MCF 10A (cell line): Measurements from ENCODE around the gene IFNL4. TPM values are rescaled to one million over a fixed set of nuclear protein-coding genes. Genes with fewer than 3 reads are reported as not detected.

Experiments
- BruUV-seq: library from RNA; stranded (reverse); fragments of 400-500 nt; replicated peaks from 2 replicates; lab custom pipeline; 2021; lab: Mats Ljungman, UMichigan
- CTCF ChIA-PET: fragments of 300-600 bp; sonication (Branson Sonifier 250); formaldehyde crosslinking; extraction: SDS; loops from one replicate; lab custom pipeline; 2021; ENCODE audit warnings: antibody characterized with exemption, inconsistent platforms; lab: Yijun Ruan, JAX
- POLR2A ChIA-PET: fragments of 300-600, 350-650 bp; sonication (Branson Sonifier 250); formaldehyde crosslinking; extraction: SDS; loops from one replicate; lab custom pipeline; 2020; ENCODE audit warnings: antibody characterized with exemption, inconsistent platforms; lab: Yijun Ruan, JAX
- DNase-seq: peaks from one replicate; pipeline ENCODE4 v3.0.0-alpha.2; 2018; ENCODE audit not compliant: unreplicated experiment
- H3K27ac Mint-ChIP-seq: one replicate; pipeline ENCODE4 v1.8.0; 2022; ENCODE audit warnings: mild to moderate bottlenecking, low read depth, mixed read lengths; ENCODE audit not compliant: unreplicated experiment
- H3K27me3 Mint-ChIP-seq: one replicate; pipeline ENCODE4 v1.8.0; 2022; ENCODE audit warnings: mixed read lengths; ENCODE audit not compliant: insufficient read depth, unreplicated experiment
- H3K36me3 Mint-ChIP-seq: one replicate; pipeline ENCODE4 v1.8.0; 2022; ENCODE audit warnings: mild to moderate bottlenecking, moderate library complexity, mixed read lengths; ENCODE audit not compliant: insufficient read depth, unreplicated experiment
- H3K4me1 Mint-ChIP-seq: one replicate; pipeline ENCODE4 v1.8.0; 2022; ENCODE audit warnings: mixed read lengths; ENCODE audit not compliant: insufficient read depth, unreplicated experiment
- H3K4me3 Mint-ChIP-seq: one replicate; pipeline ENCODE4 v1.8.0; 2022; ENCODE audit warnings: mild to moderate bottlenecking, moderate library complexity, mixed read lengths; ENCODE audit not compliant: unreplicated experiment
- H3K9me3 Mint-ChIP-seq: one replicate; pipeline ENCODE4 v1.8.0; 2022; ENCODE audit warnings: mixed read lengths; ENCODE audit not compliant: unreplicated experiment
- CTCF ChIP-seq: fragments of 200-600 bp; IDR thresholded peaks from one replicate; pipeline ENCODE4 v1.8.0; 2022; ENCODE audit warnings: antibody characterized with exemption, mild to moderate bottlenecking; ENCODE audit not compliant: unreplicated experiment
- intact Hi-C: fragments of 100-400 bp; cut with micrococcal nuclease; formaldehyde crosslinking; loops from 2 replicates; pipeline ENCODE4 v1.14.1; 2022
- total RNA-seq: library from RNA; stranded (reverse); gene quantifications from 2 replicates; pipeline ENCODE4 v1.2.3, GENCODE V29; 2022

IFNL4 gene
- total RNA-seq, 1 experiment from 2014 or later, result not detected

- CTCF ChIA-PET, result no interaction called here
- no TSS peak for BruUV-seq
- intact Hi-C loops, result loop anchor here (10.0 kb wide), 1 partner anchor 127 kb away; the partner anchor contains the start of gene LRFN1
- no peak for TF ChIP-seq CTCF
- Mint-ChIP-seq H3K4me1 (peaks cover 24% of the 10 kb centered on the region), H3K9me3 (no peaks in the 10 kb centered on the region), H3K27ac (no peak overlapping the region), H3K4me3 (no peak overlapping the region), H3K27me3 (peaks cover 50% of the 10 kb centered on the region), H3K36me3 (peaks cover 5% of the 10 kb centered on the region)
- peak; percentile 30 for DNase-seq
- POLR2A ChIA-PET, result interaction anchor here (0.6 kb wide), 1 partner anchor 40 kb away, joined by 3 read pairs; no protein-coding TSS in a partner anchor
These were observed 50.8 kb downstream of the IFNL4 start for GRCh38 chr19:39197808-39198207.

- peaks cover 24% of the 10 kb centered on the region for H3K4me1 Mint-ChIP-seq
- H3K36me3 Mint-ChIP-seq, result peaks cover 5% of the 10 kb centered on the region
- no peak for DNase-seq
- no peak for TF ChIP-seq CTCF
- ChIA-PET CTCF (interaction anchor here (0.9 kb wide), 1 partner anchor 145 kb away, joined by 3 read pairs; no protein-coding TSS in a partner anchor), POLR2A (no interaction called here)
- no peak within 1 kb of the TSS for H3K4me3 Mint-ChIP-seq
- H3K9me3 Mint-ChIP-seq, result no peaks in the 10 kb centered on the region
- intact Hi-C loops, result loop anchor here (10.0 kb wide), 1 partner anchor 128 kb away; the partner anchor contains the start of gene LRFN1
- H3K27me3 Mint-ChIP-seq, result peaks cover 47% of the 10 kb centered on the region
- no peak within 1 kb of the TSS for H3K27ac Mint-ChIP-seq
- BruUV-seq, result no TSS peak
These were observed 51.6 kb downstream of the IFNL4 start, which contains the start of gene NCCRP1 for GRCh38 chr19:39196860-39197562. Gene NCCRP1, plus strand, starts transcription at chr19:39196964. Its CDS starts 19 bp downstream, at chr19:39196983.

- ChIA-PET POLR2A (no interaction called here), CTCF (interaction anchor here (0.9 kb wide), 1 partner anchor 144 kb away, joined by 3 read pairs; no protein-coding TSS in a partner anchor)
- H3K9me3 Mint-ChIP-seq, result no peaks in the 10 kb centered on the region
- H3K4me1 Mint-ChIP-seq, result peaks cover 24% of the 10 kb centered on the region
- no peak overlapping the region for H3K27ac Mint-ChIP-seq
- H3K27me3 Mint-ChIP-seq, result peaks cover 41% of the 10 kb centered on the region
- no peak for TF ChIP-seq CTCF
- BruUV-seq, result no TSS peak
- H3K36me3 Mint-ChIP-seq, result peaks cover 5% of the 10 kb centered on the region
- DNase-seq, result no peak
- intact Hi-C loops, result loop anchor here (10.0 kb wide), 1 partner anchor 128 kb away; the partner anchor contains the start of gene LRFN1
- no peak overlapping the region for H3K4me3 Mint-ChIP-seq
These were observed 52.3 kb downstream of the IFNL4 start for GRCh38 chr19:39196320-39196719.

Other genes starting within 250 kb of the IFNL4 start
- 0.28 TPM in 1 of 2 replicates, not detected in the other for gene FBXO27, start 216.3 kb downstream of the IFNL4 start, total RNA-seq
- gene ACP7, start 164.5 kb downstream of the IFNL4 start, total RNA-seq, result not detected in 2 replicates
- gene PAK4, start 123.1 kb downstream of the IFNL4 start, total RNA-seq, result 28.4 and 29.5 TPM in 2 replicates
- gene NCCRP1, start 51.9 kb downstream of the IFNL4 start, total RNA-seq, result not detected in 2 replicates
- gene SYCN, start 44.6 kb downstream of the IFNL4 start, total RNA-seq, result not detected in 2 replicates
- not detected in 2 replicates for gene IFNL3, start 3.9 kb downstream of the IFNL4 start, total RNA-seq
- not detected in 2 replicates for gene IFNL2, start 19.5 kb upstream of the IFNL4 start, total RNA-seq
- gene IFNL1, start 47.6 kb upstream of the IFNL4 start, total RNA-seq, result not detected in 2 replicates
- gene LRFN1, start 72.0 kb upstream of the IFNL4 start, total RNA-seq, result 0.16 TPM in 1 of 2 replicates, not detected in the other
- not detected in 2 replicates for gene GMFG, start 87.2 kb upstream of the IFNL4 start, total RNA-seq
- gene SAMD4B, start 93.6 kb upstream of the IFNL4 start, total RNA-seq, result 65.4 and 94.2 TPM in 2 replicates
- gene PAF1, start 142.2 kb upstream of the IFNL4 start, total RNA-seq, result 47.0 and 48.5 TPM in 2 replicates
- 24.3 and 31.7 TPM in 2 replicates for gene MED29, start 142.5 kb upstream of the IFNL4 start, total RNA-seq
- 83.7 and 98.4 TPM in 2 replicates for gene ZFP36, start 158.0 kb upstream of the IFNL4 start, total RNA-seq
- gene PLEKHG2, start 163.8 kb upstream of the IFNL4 start, total RNA-seq, result 19.2 and 19.6 TPM in 2 replicates
- 2,837 and 2,909 TPM in 2 replicates for gene RPS16, start 187.1 kb upstream of the IFNL4 start, total RNA-seq
- gene SUPT5H, start 196.7 kb upstream of the IFNL4 start, total RNA-seq, result 122 and 165 TPM in 2 replicates
- 71.2 and 94.2 TPM in 2 replicates for gene TIMM50, start 232.0 kb upstream of the IFNL4 start, total RNA-seq